HG02571 (cell line): ENCODE data around the gene MUC6.

Experiments
- ATAC-seq: cut with Tn5 transposase; IDR thresholded peaks from one replicate; pipeline ENCODE4 v1.9.1; 2021; ENCODE audit warnings: mild to moderate bottlenecking, moderate library complexity; ENCODE audit not compliant: unreplicated experiment

The MUC6 gene, protein sequence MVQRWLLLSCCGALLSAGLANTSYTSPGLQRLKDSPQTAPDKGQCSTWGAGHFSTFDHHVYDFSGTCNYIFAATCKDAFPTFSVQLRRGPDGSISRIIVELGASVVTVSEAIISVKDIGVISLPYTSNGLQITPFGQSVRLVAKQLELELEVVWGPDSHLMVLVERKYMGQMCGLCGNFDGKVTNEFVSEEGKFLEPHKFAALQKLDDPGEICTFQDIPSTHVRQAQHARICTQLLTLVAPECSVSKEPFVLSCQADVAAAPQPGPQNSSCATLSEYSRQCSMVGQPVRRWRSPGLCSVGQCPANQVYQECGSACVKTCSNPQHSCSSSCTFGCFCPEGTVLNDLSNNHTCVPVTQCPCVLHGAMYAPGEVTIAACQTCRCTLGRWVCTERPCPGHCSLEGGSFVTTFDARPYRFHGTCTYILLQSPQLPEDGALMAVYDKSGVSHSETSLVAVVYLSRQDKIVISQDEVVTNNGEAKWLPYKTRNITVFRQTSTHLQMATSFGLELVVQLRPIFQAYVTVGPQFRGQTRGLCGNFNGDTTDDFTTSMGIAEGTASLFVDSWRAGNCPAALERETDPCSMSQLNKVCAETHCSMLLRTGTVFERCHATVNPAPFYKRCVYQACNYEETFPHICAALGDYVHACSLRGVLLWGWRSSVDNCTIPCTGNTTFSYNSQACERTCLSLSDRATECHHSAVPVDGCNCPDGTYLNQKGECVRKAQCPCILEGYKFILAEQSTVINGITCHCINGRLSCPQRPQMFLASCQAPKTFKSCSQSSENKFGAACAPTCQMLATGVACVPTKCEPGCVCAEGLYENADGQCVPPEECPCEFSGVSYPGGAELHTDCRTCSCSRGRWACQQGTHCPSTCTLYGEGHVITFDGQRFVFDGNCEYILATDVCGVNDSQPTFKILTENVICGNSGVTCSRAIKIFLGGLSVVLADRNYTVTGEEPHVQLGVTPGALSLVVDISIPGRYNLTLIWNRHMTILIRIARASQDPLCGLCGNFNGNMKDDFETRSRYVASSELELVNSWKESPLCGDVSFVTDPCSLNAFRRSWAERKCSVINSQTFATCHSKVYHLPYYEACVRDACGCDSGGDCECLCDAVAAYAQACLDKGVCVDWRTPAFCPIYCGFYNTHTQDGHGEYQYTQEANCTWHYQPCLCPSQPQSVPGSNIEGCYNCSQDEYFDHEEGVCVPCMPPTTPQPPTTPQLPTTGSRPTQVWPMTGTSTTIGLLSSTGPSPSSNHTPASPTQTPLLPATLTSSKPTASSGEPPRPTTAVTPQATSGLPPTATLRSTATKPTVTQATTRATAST (N-terminal part only)

GRCh38 chr11:1036303-1036923 is at the start of gene MUC6:
Gene MUC6 (minus strand): TSS chr11:1036718. CDS start chr11:1036655, 63 bp downstream.
- ATAC-seq = no peak

DNA sequence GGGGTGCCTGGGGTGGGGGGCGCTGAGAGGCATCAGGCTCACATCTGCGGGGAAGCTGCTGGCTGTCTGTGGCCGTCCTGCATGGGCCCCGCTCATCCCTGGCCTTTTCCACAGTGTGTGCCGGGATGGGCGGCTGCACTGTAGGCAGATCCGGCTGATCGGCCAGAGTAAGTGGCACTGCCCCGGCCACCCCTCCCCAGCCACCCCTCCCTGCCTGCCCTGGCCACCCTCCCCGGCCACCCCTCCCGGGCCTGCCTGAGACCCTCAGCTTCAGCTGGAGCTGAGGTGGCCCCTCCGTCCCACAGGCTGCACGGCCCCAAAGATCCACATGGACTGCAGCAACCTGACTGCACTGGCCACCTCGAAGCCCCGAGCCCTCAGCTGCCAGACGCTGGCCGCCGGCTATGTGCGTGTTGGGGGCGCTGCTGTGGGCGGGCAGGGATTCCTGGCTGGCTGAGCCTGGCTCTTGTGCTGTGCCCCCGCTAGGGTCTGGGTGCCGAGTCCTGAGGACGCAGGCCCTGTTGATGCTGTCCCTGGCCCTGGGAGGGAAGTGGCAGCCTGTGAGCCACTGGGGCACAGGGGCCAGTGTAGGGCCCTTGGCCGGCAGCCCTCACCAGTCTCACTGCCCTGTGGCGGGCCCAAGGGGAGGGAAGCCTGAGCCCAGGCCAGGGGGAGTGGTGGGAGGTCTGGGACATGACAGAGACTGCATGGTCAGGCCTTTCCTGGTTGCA is 49.1 kb upstream of the MUC6 start:
- no peak for ATAC-seq

DNA sequence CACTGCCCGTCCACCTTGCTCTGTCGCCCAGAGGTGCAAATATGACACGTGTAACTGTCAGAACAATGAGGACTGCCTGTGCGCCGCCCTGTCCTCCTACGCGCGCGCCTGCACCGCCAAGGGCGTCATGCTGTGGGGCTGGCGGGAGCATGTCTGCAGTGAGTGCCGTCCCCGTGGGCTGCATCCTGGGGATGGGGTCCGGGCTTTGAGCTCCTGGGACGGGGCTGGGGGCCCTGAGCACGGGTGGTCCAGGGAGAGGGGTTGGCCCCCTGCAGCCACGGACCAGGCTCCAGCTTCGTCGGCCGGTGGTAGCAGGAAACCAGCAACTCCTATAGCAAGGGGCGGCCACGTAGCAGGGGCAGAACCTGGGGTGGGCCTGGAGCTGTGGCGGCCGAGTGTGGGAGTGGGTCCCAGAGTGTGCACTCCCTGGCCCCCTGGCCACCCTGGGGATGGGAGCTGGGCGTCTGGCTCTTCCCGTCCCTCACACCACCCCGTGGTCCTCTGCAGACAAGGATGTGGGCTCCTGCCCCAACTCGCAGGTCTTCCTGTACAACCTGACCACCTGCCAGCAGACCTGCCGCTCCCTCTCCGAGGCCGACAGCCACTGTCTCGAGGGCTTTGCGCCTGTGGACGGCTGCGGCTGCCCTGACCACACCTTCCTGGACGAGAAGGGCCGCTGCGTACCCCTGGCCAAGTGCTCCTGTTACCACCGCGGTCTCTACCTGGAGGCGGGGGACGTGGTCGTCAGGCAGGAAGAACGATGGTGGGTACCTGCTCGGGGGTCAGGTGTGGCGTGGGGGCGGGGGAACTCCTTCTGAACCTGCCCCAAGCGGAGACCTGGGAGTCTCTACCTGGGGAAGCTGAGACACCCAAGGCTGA is 48.3 kb upstream of the MUC6 start:
- no peak for ATAC-seq

GRCh38 chr11:1083621-1084551 is 47.4 kb upstream of the MUC6 start:
- ATAC-seq = no peak

DNA sequence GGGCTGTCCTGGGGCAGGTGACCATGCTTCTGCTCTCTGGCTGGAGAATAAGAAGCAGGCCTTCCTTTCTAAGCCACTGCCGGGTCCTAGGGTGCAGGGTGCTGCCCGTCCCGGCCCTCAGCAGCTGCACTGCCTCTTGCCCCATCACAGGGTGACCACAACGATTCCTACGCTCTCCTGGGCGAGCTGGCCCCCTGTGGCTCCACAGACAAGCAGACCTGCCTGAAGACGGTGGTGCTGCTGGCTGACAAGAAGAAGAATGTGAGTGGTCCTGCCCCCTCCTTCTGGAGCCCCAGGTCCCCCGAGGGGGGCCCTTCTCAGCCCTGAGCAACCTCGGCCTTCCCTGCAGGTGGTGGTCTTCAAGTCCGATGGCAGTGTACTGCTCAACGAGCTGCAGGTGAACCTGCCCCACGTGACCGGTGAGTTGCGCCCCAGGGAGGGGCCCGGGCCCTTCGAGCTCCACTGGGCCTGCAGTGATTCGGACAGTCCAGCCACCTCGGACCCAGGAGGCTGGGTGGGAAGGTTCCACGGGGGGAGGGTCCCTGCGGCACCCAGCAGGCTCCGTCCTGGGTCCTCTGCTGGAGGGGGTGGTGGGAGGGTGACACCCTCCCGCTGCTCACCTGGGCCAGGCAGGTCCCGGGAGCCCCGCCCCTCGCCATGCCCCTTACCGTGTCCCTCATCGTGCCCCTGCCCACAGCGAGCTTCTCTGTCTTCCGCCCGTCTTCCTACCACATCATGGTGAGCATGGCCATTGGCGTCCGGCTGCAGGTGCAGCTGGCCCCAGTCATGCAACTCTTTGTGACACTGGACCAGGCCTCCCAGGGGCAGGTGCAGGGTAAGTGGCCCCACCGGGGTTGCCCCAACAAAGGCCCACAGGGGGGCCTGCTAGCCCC is 46.5 kb upstream of the MUC6 start:
- ATAC-seq = no peak

DNA sequence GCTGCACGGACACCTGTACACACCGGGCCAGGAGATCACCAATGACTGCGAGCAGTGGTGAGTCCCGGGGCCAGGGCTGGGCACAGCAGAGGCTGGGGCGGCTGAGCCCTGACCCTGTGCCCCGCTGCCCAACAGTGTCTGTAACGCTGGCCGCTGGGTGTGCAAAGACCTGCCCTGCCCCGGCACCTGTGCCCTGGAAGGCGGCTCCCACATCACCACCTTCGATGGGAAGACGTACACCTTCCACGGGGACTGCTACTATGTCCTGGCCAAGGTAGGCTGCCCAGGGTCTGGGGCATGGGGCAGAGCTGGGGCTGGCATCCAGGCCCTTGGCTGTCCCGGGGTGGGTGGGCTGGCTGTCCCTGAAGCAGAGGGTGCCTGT is 45.8 kb upstream of the MUC6 start:
- ATAC-seq = no peak

DNA sequence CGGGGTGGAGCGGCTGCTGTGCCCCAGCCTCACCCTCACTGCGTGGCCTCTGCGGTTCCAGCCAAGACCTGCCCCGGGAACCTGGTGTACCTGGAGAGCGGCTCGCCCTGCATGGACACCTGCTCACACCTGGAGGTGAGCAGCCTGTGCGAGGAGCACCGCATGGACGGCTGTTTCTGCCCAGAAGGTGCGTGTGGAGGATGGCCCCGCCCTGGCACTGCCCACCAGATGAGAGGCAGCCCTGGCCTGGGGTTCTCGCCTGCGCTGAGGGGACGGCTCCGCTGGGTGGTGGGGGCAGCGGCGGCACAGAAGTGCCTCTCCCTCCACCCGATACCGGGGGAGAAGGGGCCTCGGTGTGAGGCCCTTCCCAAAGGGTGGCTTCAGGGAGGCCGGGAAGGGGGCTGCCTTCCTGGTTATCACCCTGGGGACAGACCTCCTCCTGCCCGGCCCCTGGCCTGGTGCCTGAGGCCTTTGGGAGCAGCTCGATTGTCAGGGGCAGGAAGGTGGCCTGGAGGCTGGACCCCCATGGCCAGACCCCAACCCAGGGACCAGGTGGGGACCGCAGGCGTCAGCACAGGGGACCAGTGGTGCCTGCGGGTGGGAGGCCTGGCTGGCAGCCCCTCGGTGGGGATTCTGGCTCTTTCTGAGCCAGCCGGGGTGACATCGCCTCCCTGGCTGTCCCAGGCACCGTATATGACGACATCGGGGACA is 45.2 kb upstream of the MUC6 start:
- no peak for ATAC-seq

DNA sequence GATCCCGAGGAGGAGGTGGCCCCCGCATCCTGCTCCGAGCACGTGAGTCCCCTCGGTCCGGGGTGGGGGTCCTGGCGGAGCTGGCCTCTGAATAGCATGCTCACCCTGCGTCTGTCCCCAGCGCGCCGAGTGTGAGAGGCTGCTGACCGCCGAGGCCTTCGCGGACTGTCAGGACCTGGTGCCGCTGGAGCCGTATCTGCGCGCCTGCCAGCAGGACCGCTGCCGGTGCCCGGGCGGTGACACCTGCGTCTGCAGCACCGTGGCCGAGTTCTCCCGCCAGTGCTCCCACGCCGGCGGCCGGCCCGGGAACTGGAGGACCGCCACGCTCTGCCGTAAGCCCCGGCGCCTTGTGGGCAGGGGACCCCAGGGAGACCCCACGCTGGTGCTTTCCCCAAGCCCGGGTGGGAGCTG is 41.7 kb upstream of the MUC6 start:
- no peak for ATAC-seq

DNA sequence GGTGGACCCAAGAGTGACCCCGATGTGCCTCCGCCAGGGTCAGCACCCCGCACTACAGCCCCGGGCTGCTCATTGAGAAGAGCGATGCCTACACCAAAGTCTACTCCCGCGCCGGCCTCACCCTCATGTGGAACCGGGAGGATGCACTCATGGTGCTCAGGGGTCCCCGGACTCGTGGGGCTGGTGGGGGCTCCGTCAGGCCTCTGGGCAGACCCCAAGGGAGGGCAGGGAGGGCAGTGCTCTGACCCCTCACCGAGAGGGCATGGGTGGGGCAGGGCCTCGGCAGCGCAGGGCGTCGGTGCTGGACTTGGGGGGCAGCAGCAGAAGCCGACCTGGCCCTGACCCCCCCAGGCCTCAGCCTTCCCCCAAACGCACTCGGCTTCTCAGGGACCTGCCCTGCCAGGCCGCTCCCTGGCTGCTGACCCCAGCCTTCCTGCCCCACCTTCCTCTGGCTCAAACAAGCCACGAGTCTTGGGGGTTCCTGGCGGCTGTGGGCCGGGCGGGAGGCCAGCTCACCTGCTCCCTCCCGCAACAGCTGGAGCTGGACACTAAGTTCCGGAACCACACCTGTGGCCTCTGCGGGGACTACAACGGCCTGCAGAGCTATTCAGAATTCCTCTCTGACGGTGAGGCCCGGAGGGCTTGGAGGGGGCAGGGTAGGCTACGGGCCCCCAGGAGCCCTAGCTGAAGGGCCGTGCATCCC is 41.0 kb upstream of the MUC6 start:
- ATAC-seq = no peak

DNA sequence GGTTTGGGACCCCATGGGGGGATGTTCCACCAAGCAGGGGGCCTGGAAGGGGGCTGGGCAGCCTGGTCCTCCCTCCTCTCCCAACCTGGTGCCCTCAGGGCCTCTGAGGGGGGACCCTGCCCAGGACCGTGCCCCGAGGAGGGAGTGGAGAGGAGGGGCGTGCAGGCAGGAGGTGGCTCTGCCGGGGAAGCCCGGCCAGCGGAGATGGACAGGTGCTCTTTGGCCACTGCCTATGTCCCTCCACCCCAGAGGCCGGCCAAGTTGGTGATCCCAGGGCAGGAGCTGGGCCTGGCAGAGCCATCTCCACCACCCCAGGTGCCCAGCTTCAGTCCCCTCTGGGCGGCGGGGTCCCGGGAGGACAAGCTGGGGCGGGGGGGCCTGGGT is 40.5 kb upstream of the MUC6 start:
- no peak for ATAC-seq

- ATAC-seq = no peak
These were observed 39.6 kb upstream of the MUC6 start for GRCh38 chr11:1076061-1076665.

DNA sequence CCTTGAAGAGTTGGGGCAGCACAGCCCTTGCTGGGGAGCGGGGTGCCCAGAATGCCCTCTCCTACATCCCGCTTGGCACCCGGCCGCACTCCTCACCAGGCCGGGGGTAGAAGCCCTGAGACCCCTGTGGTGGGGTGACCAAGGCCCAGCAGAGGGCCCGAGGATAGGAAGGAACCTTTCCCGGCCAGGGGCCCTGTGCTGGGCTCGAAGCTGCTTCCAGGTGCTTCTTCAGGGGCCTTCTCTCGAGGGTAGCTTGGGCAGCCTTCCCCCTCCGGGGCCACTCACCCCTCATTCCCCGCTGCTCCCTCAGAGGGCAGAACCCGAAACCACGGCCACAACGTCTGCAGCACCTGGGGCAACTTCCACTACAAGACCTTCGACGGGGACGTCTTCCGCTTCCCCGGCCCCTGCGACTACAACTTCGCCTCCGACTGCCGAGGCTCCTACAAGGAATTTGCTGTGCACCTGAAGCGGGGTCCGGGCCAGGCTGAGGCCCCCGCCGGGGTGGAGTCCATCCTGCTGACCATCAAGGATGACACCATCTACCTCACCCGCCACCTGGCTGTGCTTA is 38.9 kb upstream of the MUC6 start:
- ATAC-seq = no peak

DNA sequence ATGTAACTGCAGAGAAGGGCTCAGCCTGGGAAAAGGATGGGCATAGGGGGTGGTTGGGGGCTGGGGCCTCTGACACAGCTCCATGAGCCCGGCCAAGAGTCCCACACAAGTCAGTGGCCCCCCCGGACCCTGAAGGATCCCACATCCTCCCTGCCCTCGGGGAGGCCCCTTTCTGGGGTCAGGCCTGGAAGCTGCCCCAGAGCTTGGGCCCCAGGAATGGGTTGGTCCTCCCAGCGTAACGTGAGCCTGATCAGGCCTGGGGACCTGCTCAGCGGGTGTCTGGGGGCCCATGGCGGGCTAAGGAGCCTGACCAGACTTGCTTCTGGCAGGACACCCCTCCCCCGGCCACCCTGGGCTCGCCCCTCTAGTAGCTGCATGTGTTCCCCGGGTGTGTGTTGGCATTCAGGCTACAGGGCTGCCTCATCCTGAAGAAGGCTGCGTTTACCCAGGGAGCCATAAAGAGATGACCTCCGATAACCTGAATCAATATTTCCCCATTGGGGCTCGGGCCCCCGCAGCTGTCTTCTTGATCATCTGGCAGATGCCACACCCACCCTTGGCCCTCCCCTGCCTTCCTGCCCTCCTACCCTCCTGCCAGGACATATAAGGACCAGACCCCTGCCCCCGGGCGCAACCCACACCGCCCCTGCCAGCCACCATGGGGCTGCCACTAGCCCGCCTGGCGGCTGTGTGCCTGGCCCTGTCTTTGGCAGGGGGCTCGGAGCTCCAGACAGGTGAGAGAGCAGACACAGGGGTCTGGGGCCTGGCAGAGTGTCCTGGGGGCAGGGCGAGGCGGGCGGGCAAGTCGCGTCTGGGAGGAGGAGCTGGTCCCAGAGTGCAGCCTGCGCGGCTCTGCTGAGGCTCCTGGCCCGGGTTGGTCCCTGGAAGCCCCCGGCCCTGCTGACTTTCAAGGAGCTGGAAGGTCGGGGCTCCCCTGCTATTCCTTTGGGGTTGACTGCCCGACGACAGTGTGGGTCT is 38.0 kb upstream of the MUC6 start, which contains the start of gene MUC2:
Gene MUC2, plus strand, starts transcription at position 631 of the 978 bp plus-strand sequence.
- ATAC-seq = no peak

DNA sequence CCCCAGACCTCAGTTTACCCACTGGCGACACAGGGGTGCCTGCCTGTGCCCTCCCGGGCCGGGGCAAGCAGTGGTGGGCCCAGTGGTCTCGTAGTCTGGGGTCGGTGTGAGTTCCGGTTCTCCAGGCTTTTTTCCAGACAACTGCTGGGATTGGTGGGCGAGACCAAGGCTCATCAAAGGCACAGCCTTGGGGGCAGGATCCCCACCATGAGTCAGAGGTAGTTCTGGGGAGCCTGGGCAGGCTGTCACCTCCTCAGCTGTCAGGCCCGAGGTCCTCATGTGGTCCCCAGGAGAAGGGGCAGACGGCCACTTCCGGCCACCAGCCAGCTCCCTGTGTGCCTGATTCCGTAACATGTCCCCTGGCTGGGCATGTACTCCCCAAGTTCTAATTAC is 37.3 kb upstream of the MUC6 start:
- no peak for ATAC-seq
